Panc1 (cell line): ENCODE measurements around the gene SPPL2C.

Experiments used
- POLR2AphosphoS5 ChIP-seq: IDR thresholded peaks from 2 replicates; pipeline ENCODE4 v1.6.1; 2012; ENCODE audit warnings: mild to moderate bottlenecking, low read depth, low read length, moderate library complexity
- REST ChIP-seq, 2 experiments: IDR thresholded peaks; 2 replicates each; pipeline ENCODE4 v1.6.1; 2011 to 2012; ENCODE audit warnings: low read depth in 2 of 2, control low read depth in 1 of 2, low read length in 1 of 2, mild to moderate bottlenecking in 1 of 2, moderate library complexity in 1 of 2; ENCODE audit not compliant: insufficient read depth in 1 of 2
- TCF7L2 ChIP-seq: IDR thresholded peaks from 2 replicates; pipeline ENCODE4 v1.6.1; 2011; ENCODE audit warnings: mild to moderate bottlenecking, low read depth, low read length, inconsistent platforms
- TF ChIP-seq, protein P1 (sequence below): fragments of 450-650 bp; IDR thresholded peaks from 2 replicates; pipeline ENCODE4 v1.5.1; 2017; ENCODE audit warnings: mild to moderate bottlenecking

GRCh38 chr17:45889579-45889978 is 44.9 kb downstream of the SPPL2C start:
- TF ChIP-seq, protein P1, sequence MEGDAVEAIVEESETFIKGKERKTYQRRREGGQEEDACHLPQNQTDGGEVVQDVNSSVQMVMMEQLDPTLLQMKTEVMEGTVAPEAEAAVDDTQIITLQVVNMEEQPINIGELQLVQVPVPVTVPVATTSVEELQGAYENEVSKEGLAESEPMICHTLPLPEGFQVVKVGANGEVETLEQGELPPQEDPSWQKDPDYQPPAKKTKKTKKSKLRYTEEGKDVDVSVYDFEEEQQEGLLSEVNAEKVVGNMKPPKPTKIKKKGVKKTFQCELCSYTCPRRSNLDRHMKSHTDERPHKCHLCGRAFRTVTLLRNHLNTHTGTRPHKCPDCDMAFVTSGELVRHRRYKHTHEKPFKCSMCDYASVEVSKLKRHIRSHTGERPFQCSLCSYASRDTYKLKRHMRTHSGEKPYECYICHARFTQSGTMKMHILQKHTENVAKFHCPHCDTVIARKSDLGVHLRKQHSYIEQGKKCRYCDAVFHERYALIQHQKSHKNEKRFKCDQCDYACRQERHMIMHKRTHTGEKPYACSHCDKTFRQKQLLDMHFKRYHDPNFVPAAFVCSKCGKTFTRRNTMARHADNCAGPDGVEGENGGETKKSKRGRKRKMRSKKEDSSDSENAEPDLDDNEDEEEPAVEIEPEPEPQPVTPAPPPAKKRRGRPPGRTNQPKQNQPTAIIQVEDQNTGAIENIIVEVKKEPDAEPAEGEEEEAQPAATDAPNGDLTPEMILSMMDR, result peak; percentile 33
- TF ChIP-seq POLR2AphosphoS5 (no peak), REST (IDR thresholded peaks at IDR 0.05; ENCODE audit: insufficient read depth in 1 of 2, low read depth in 2 of 2, low read length in 1 of 2) (no peak), TCF7L2 (no peak)
